HG03342 (cell line): ENCODE results near the gene MCIDAS.

Experiments
- ATAC-seq: cut with Tn5 transposase; IDR thresholded peaks from one replicate; pipeline ENCODE4 v1.9.1; 2021; ENCODE audit warnings: mild to moderate bottlenecking, moderate library complexity; ENCODE audit not compliant: unreplicated experiment

The MCIDAS gene

DNA sequence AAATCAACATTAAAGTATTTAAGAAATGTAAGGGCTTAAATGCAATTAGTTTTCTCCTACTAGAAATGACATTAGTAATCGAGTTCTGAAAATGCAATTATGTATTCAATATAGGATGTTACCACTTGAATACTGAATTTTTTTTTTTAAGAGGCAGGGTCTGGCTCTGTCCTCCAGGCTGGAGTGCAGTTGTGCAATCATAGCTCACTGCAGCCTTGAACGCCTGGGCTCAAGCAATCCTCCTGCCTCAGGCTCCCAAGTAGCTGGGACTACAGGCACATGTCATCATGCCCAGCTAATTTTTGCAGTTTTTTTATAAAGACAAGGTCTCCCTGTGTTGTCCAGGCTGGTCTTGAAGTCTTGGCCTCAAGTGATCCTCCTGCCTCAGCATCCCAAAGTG is 55.6 kb downstream of the MCIDAS start:
- ATAC-seq: no peak
